Stimulated activated naive CD8-positive, alpha-beta T cell treated with anti-CD3 and anti-CD28 coated beads, Interleukin-15, Interleukin-2, amounts not matched to agents 100 ng/mL and 50 ng/mL, for 24 hours (primary cell): ENCODE results near the gene RNF138.
"Not testable (repeated sequence)": the region's sequence is repeated elsewhere in the genome, so short reads cannot be mapped to it uniquely, and the experiment has no call there.

ENCODE experiments used
- H3K27ac Mint-ChIP-seq: one replicate; pipeline ENCODE4 v1.8.0; 2021; ENCODE audit warnings: mild to moderate bottlenecking, mixed read lengths
- H3K27me3 Mint-ChIP-seq: one replicate; pipeline ENCODE4 v1.8.0; 2021; ENCODE audit warnings: mixed read lengths
- H3K36me3 Mint-ChIP-seq: one replicate; pipeline ENCODE4 v1.8.0; 2021; ENCODE audit warnings: low read depth, mixed read lengths
- H3K4me1 Mint-ChIP-seq: one replicate; pipeline ENCODE4 v1.8.0; 2021; ENCODE audit warnings: low read depth, mixed read lengths
- H3K4me3 Mint-ChIP-seq: one replicate; pipeline ENCODE4 v1.8.0; 2021; ENCODE audit warnings: mild to moderate bottlenecking, mixed read lengths
- H3K9me3 Mint-ChIP-seq: one replicate; pipeline ENCODE4 v1.8.0; 2021; ENCODE audit warnings: mixed read lengths

The RNF138 gene

DNA sequence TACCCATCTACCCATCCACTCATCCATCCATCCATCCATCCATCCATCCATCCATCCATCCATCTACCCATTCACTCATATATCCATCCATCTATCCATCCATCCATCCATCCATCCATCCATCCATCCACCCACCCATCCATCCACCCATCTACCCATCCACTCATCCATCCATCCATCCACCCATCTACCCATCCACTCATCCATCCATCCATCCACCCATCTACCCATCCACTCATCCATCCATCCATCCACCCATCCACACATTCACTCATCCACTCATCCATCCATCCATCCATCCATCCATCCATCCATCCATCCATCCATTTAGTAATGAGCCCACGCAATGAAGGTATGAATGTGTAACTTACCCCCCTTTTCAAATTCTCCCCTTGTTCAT lies 85.1 kb downstream of the RNF138 start:
- not testable (repeated sequence) for H3K27ac Mint-ChIP-seq, H3K9me3 Mint-ChIP-seq, H3K4me3 Mint-ChIP-seq, H3K36me3 Mint-ChIP-seq, H3K4me1 Mint-ChIP-seq, H3K27me3 Mint-ChIP-seq

DNA sequence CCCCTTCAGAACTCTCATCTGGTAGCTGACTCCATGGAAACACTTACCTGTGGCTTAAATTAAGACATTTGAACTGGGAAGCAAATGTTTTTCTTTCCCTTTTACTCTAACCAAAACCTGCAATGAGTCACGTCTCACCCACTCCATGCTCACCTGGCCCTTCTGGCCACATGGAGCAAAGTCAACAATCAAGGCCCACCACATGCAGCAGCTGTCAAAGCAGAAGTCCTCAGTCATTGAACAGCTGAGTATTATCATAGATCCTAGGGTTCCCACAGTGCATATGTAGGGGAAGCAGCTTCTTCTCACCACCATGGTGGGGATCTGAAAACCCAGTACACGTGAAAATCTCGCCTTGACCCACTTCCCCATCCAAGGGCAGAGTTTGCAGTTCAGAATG lies 85.9 kb downstream of the RNF138 start:
- no peaks in the 10 kb centered on the region for H3K27me3 Mint-ChIP-seq
- no peak overlapping the region for H3K27ac Mint-ChIP-seq
- no peak overlapping the region for H3K4me3 Mint-ChIP-seq
- no peaks in the 10 kb centered on the region for H3K36me3 Mint-ChIP-seq
- H3K9me3 Mint-ChIP-seq: no peaks in the 10 kb centered on the region
- no peaks in the 10 kb centered on the region for H3K4me1 Mint-ChIP-seq
